GM12878 (cell line): ENCODE data around the gene MYG1. TPM values are rescaled to one million over a fixed set of nuclear protein-coding genes. Genes with fewer than 3 reads are reported as not detected.

Experiments
- BCL11A ChIP-seq: IDR thresholded peaks from 2 replicates; pipeline ENCODE4 v1.6.1; 2011; ENCODE audit warnings: low read depth, low read length
- CREM ChIP-seq: IDR thresholded peaks from 2 replicates; pipeline ENCODE4 v1.6.1; 2014; ENCODE audit warnings: antibody characterized with exemption, low read depth
- EGR1 ChIP-seq, 2 experiments: IDR thresholded peaks; 1 replicate in 1 of 2; 2 replicates in 1 of 2; pipeline ENCODE4 v1.6.1; 2011 to 2012; ENCODE audit warnings: low read depth in 2 of 2, low read length in 2 of 2, borderline replicate concordance in 1 of 2, mild to moderate bottlenecking in 1 of 2, moderate library complexity in 1 of 2
- KAT2A ChIP-seq: conservative IDR thresholded peaks from 2 replicates; pipeline ENCODE4 v1.6.1; 2011; ENCODE audit warnings: low read depth, low read length; ENCODE audit not compliant: control insufficient read depth
- NKRF ChIP-seq: fragments of 450-650 bp; conservative IDR thresholded peaks from 2 replicates; pipeline ENCODE4 v1.6.1; 2017; ENCODE audit warnings: mild to moderate bottlenecking, moderate library complexity
- NR2C1 ChIP-seq: fragments of 450-650 bp; IDR thresholded peaks from 2 replicates; pipeline ENCODE4 v1.6.1; 2017; ENCODE audit warnings: antibody characterized with exemption, mild to moderate bottlenecking, moderate library complexity
- RELA ChIP-seq: fragments of 450-650 bp; IDR thresholded peaks from 2 replicates; pipeline ENCODE4 v1.8.0; 2014; ENCODE audit warnings: borderline replicate concordance; ENCODE audit not compliant: partially characterized antibody
- SMAD1 ChIP-seq: fragments of 450-650 bp; IDR thresholded peaks from 2 replicates; pipeline ENCODE4 v1.6.1; 2018; ENCODE audit warnings: mild to moderate bottlenecking, low read depth; ENCODE audit not compliant: partially characterized antibody
- TCF12 ChIP-seq: IDR thresholded peaks from 2 replicates; pipeline ENCODE4 v1.6.1; 2011; ENCODE audit warnings: low read depth, mild to moderate bottlenecking, low read length
- ZNF207 ChIP-seq: fragments of 450-650 bp; IDR thresholded peaks from 2 replicates; pipeline ENCODE4 v1.6.1; 2014; ENCODE audit warnings: antibody characterized with exemption, mild to moderate bottlenecking, borderline replicate concordance
- polyA plus RNA-seq, 11 experiments: library from polyadenylated mRNA; depleted of rRNA in 4 of 11; unstranded in 6 of 11; stranded (reverse) in 5 of 11; fragments of >200 nt; fragmentation: Nextera tagmentation in 4 of 11; fragmentation: Illumina TruSeq in 1 of 11; extraction: Ambion mirVana in 4 of 11; extraction: Trizol in 1 of 11; gene quantifications; 1 replicate in 1 of 11; 2 replicates in 10 of 11; pipeline versions ENCODE4 v1.2.1 to v1.2.3, GENCODE V29; 2011 to 2016; ENCODE audit warnings: inconsistent platforms in 2 of 11, missing spikeins in 2 of 11, low read depth in 1 of 11
- total RNA-seq, 4 experiments: library from RNA; depleted of rRNA in 3 of 4; stranded (reverse); fragments of >200 nt in 3 of 4; fragmentation: Illumina TruSeq in 1 of 4; extraction: Trizol in 1 of 4; gene quantifications; 2 replicates each; pipeline versions ENCODE4 v1.2.1 to v1.2.3, GENCODE V29; 2013 to 2021
- TF ChIP-seq, protein P1 (sequence below): fragments of 450-650 bp; formaldehyde crosslinking; IDR thresholded peaks from 2 replicates; pipeline ENCODE4 v1.4.0; 2020; ENCODE audit warnings: mild to moderate bottlenecking, moderate library complexity

Gene MYG1
- total and polyA plus RNA-seq, 10 of the 15 experiments (the other 5 are each of a cell fraction or from before 2014, with no cell fraction given), result 20.7 to 81.0 (median 49.4) TPM

- TF ChIP-seq EGR1 (IDR thresholded peaks at IDR 0.05; ENCODE audit: borderline replicate concordance in 1 of 2, low read depth in 2 of 2, low read length in 2 of 2) (peak in 1 of 2 experiments; percentile 90; a peak in 1 of 3 replicates), SMAD1 (no peak), BCL11A (0 out of 2 replicates have a peak, but pooled peaks have one; percentile 6), CREM (peak; percentile 41; the same call in 1 of the 2 replicates), ZNF207 (no peak; the same call in 1 of the 2 replicates), NKRF (peak; percentile 93), RELA (no peak), TCF12 (peak; percentile 47; the same call in 1 of the 2 replicates), KAT2A (no peak), NR2C1 (peak; percentile 99)
- TF ChIP-seq, protein P1, sequence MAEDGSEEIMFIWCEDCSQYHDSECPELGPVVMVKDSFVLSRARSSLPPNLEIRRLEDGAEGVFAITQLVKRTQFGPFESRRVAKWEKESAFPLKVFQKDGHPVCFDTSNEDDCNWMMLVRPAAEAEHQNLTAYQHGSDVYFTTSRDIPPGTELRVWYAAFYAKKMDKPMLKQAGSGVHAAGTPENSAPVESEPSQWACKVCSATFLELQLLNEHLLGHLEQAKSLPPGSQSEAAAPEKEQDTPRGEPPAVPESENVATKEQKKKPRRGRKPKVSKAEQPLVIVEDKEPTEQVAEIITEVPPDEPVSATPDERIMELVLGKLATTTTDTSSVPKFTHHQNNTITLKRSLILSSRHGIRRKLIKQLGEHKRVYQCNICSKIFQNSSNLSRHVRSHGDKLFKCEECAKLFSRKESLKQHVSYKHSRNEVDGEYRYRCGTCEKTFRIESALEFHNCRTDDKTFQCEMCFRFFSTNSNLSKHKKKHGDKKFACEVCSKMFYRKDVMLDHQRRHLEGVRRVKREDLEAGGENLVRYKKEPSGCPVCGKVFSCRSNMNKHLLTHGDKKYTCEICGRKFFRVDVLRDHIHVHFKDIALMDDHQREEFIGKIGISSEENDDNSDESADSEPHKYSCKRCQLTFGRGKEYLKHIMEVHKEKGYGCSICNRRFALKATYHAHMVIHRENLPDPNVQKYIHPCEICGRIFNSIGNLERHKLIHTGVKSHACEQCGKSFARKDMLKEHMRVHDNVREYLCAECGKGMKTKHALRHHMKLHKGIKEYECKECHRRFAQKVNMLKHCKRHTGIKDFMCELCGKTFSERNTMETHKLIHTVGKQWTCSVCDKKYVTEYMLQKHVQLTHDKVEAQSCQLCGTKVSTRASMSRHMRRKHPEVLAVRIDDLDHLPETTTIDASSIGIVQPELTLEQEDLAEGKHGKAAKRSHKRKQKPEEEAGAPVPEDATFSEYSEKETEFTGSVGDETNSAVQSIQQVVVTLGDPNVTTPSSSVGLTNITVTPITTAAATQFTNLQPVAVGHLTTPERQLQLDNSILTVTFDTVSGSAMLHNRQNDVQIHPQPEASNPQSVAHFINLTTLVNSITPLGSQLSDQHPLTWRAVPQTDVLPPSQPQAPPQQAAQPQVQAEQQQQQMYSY (CRISPR knock-in tag), result no peak
These were observed at the start of gene MYG1 (continued) for GRCh38 chr12:53299454-53300180.
